NAMALWA (cell line): Measurements from ENCODE around the gene EEPD1.

Source experiments
- DNase-seq: peaks from one replicate; pipeline ENCODE4 v3.0.0-alpha.2; 2015; ENCODE audit warnings: low spot score

The EEPD1 gene

GRCh38 chr7:36280840-36281812 is 128.1 kb downstream of the EEPD1 start:
- DNase-seq: no peak

- DNase-seq: no peak
Observed at GRCh38 chr7:36281945-36282717, 129.1 kb downstream of the EEPD1 start.

GRCh38 chr7:36283181-36283580 is 130.1 kb downstream of the EEPD1 start:
- no peak for DNase-seq

GRCh38 chr7:36283711-36284130 is 130.7 kb downstream of the EEPD1 start:
- DNase-seq: peak; percentile 76

- no peak for DNase-seq
Observed at GRCh38 chr7:36284456-36285090, 131.5 kb downstream of the EEPD1 start.

- no peak for DNase-seq
Observed at GRCh38 chr7:36285276-36285675, 132.2 kb downstream of the EEPD1 start.

- peak; percentile 46 for DNase-seq
Observed at GRCh38 chr7:36286226-36286625, 133.2 kb downstream of the EEPD1 start.

- no peak for DNase-seq
Observed at GRCh38 chr7:36286688-36287087, 133.6 kb downstream of the EEPD1 start.

- peak; percentile 75 for DNase-seq
Observed at GRCh38 chr7:36287371-36288241, 134.6 kb downstream of the EEPD1 start.

GRCh38 chr7:36288501-36288900 is 135.4 kb downstream of the EEPD1 start:
- DNase-seq: no peak

GRCh38 chr7:36289833-36290661 is 137.0 kb downstream of the EEPD1 start:
- no peak for DNase-seq

- peak; percentile 85 for DNase-seq
Observed at GRCh38 chr7:36291387-36292316, 138.6 kb downstream of the EEPD1 start.

GRCh38 chr7:36295090-36295489 is 142.0 kb downstream of the EEPD1 start:
- DNase-seq: no peak

- no peak for DNase-seq
Observed at GRCh38 chr7:36296284-36296683, 143.2 kb downstream of the EEPD1 start.

GRCh38 chr7:36297364-36298009 is 144.4 kb downstream of the EEPD1 start:
- DNase-seq: no peak

GRCh38 chr7:36298106-36298505 is 145.1 kb downstream of the EEPD1 start:
- DNase-seq: no peak

- DNase-seq: no peak
Observed at GRCh38 chr7:36299223-36299774, 146.2 kb downstream of the EEPD1 start.

GRCh38 chr7:36299823-36300341 is 146.8 kb downstream of the EEPD1 start:
- no peak for DNase-seq
